ENCODE data around the gene SHKBP1.
"Not testable (repeated sequence)": the region's sequence is repeated elsewhere in the genome, so short reads cannot be mapped to it uniquely, and the experiment has no call there.

SHKBP1 gene

GRCh38 chr19:40556953-40557530 lies 19.6 kb upstream of the SHKBP1 start:
- DNase-seq: no peak

DNA sequence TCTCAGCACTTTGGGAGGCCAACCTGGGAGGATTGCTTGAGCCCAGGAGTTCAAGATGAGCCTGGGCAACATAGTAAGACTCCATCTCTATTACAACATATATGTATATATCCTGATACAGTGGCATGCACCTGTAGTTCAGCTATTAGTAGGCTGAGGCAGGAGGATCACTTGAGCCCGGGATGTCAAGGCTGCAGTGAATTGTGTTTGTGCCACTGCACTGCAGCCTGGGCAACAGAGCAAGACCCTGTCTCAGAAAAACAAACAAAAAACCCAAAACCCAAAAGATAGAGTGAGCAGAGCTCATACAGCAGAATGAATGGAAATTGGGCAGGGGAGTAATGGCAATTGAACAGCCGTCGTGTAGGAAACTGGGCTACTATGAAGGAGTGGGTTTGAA lies 17.3 kb upstream of the SHKBP1 start:
- DNase-seq: no peak

DNA sequence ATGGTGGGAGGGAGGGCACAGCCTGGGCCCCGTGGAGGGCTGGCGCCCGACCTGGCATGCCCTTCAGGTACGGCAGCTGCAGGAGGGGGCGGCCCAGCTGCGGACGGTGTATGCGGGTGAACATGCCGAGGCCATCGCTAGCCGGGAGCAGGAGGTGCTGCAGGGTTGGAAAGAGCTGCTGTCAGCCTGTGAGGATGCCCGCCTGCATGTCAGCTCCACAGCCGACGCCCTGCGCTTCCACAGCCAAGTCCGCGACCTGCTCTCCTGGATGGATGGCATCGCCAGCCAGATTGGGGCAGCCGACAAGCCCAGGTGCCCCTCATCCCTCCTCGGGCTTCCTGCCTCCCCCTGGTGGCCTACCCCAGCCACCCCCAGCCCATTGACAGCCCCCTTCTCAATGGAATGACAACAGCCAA lies 16.6 kb upstream of the SHKBP1 start:
- no peak for DNase-seq

DNA sequence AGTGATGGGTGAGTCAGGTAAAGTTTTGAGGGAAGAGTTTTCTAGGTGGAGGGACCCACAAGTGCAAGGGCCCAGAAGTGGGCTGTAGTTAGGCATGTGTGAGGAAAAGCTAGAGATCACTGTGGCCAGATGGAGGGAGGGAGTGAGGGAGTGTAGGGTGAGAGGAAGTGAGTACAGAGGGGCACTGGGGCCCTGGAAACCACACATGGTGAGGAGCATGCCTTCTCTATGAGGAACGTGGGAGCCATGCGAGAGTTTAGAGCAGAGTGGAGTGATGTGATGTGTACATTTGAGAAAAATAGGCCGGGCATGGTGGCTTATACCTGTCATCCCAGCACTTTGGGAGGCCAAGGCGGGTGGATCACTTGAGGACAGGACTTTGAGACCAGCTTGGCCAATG lies 14.7 kb upstream of the SHKBP1 start:
- peak; percentile 38 for DNase-seq

DNA sequence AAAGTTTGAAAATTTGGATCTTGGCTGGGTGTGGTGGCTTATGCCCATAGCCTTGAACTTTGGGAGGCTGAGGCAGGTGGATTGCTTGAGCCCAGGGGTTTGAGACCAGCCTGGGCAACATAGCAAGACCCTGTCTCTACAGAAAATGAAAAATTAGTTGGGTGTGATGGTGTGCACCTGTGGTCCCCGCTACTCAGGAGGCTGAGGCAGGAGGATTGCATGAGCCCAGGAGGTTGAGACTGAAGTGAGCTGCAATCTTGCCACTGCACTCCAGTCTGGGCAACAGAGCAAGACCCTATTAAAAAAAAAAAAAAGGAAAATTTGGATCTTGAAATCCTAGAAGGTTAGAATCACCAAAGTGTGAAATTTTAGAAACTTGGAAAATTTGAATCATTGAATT lies 12.1 kb upstream of the SHKBP1 start:
- not testable (repeated sequence) for DNase-seq

DNA sequence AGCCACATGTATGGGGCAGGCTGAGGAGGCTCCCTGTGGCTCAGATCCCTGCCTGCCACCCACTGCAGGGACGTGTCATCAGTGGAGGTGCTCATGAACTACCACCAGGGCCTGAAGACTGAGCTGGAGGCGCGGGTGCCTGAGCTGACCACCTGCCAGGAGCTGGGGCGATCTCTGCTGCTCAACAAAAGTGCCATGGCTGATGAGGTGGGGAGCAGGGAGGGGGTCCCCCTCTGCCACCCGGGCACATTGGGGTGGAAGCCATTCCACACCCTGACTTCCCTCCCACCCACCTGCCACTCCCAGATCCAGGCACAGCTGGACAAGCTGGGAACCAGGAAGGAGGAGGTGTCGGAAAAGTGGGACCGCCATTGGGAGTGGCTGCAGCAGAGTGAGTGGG lies 11.3 kb upstream of the SHKBP1 start:
- DNase-seq: no peak

DNA sequence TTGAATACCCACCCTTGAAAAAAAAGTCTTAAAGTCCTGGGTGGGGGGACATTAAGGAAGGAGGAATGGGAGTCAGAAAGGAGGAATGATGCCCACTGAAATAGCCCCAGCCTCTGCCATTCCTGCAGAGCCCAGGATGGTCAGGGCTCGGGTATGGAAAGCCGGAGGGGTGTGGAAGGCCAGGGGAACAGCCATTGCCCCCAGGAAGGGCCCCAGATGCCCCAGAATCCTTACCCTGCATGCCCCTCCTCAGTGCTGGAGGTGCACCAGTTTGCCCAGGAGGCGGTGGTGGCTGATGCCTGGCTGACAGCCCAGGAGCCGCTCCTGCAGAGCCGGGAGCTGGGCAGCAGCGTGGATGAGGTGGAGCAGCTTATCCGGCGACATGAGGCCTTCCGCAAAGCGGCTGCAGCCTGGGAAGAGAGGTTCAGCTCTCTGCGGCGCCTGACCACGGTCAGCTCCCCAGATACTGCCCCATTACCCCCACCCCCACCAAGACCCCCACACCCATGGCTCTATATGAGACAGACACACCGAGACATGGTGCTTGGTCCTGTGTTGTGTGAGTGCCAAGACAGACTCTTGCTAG lies 10.7 kb upstream of the SHKBP1 start:
- no peak for DNase-seq

DNA sequence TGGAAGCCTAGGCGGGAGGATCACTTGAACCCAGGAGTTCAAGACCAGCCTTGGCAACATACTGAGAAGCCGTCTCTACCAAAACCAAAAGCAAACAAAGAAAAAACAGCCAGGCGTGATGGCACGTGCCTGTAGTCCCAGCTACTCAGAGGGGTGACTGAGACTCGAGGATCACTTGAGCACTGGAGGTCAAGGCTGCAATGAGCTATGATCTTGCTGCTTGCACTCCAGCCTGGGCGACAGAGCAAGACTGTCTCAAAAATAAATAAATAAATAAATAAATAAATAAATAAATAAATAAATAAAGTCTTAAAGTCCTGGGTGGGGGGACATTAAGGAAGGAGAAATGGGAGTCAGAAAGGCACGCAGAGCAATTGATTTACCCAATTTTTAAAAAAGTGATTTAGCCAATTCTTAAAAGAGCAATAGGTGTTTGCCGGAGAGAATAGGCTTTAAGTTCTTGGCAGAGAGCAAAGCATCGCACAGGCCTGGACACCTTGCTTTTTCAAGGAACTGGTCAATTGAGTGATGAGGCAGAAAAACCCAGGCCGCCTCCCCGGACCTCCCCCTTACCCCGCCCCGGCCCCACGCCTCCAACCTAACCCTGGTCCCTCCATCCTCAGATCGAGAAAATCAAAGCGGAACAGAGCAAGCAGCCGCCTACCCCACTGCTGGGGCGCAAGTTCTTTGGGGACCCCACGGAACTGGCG lies 9.5 kb upstream of the SHKBP1 start:
- DNase-seq: no peak

DNA sequence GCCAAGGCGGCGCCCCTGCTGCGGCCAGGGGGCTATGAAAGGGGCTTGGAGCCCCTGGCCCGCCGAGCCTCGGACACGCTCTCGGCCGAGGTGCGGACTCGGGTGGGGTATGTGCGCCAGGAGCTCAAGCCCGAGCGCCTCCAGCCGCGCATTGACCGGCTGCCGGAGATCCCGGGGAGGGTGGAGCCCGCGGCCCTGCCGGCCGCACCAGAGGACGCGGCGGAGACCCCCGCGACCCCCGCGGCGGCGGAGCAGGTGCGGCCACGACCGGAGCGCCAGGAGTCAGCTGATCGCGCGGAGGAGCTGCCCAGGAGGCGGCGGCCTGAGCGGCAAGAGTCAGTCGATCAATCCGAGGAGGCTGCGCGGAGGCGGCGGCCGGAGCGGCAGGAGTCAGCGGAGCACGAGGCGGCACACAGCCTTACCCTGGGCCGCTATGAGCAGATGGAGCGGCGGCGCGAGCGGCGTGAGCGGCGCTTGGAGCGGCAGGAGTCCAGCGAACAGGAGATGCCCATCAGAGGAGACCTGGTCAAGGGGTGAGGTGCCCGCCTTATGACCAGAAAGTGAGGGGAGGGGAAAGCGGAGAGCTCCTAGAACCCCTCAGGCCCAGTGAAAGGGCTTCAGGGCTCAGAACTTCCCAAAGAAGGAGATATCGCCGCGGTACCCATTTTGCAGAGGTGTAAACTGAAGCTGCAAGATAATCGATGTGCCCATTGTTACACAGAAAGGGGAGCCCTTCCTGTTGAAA lies 8.8 kb upstream of the SHKBP1 start:
- DNase-seq: no peak

- DNase-seq: peak; percentile 100
These were observed 6.2 kb upstream of the SHKBP1 start for GRCh38 chr19:40570313-40571004.

DNA sequence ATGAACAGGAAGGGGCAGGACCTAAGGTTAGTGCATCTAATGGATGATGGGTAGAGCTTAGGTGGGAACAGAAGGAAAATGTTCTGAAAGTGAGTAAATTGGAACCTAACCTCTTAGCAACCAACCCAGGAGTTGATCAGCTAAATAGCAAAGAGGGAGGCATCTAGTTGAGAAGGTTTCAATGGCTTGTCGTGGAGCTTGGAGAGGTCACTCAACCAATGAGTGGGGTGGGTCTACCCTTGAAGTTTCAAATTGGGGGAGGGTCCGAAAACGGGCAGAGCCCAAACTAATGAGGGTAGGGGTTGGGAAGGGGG lies 5.7 kb upstream of the SHKBP1 start:
- no peak for DNase-seq

- no peak for DNase-seq
These were observed 4.7 kb upstream of the SHKBP1 start for GRCh38 chr19:40571831-40572495.

DNA sequence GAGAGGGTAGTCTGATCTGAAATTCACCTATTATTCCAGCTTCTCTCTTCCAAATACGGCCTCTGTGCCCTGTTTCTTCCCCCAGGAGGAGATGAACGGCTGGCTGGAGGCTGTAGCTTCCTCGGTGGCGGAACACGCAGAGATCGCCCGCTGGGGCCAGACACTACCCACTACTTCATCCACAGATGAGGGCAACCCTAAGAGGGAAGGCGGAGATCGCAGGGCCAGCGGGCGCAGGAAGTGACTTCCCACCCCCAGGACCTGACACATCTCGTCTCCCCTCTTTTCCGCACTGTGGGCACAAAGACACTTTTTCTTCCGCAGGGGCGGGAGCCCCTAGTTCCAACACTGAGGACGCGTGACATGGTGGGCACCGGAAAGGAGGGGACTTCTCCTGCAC lies 1.3 kb upstream of the SHKBP1 start:
- no peak for DNase-seq

GRCh38 chr19:40576151-40576584 lies 505 bp upstream of the SHKBP1 start:
- no peak for DNase-seq

- peak; percentile 88 for DNase-seq
These were observed 1.8 kb downstream of the SHKBP1 start for GRCh38 chr19:40578442-40578908.

GRCh38 chr19:40580619-40581018 lies 3.9 kb downstream of the SHKBP1 start:
- DNase-seq: no peak

DNA sequence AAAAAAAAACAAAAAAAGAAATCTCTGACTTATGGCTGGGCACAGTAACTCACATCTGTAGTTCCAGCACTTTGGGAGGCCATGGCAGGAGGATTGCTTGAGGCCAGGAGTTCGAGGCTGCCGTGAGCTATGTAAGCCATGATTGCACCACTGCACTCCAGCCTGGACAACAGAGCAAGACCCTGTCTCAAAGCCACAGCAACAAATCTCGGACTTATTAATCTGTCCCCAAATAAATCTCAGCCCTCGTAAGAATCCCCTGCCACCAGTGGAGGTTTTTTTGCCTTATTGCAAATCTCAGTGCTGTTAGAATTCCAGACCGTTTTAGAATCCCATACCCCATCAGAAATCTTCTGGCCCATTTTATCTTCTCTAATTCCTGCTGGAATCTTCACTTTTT lies 4.9 kb downstream of the SHKBP1 start:
- no peak for DNase-seq

DNA sequence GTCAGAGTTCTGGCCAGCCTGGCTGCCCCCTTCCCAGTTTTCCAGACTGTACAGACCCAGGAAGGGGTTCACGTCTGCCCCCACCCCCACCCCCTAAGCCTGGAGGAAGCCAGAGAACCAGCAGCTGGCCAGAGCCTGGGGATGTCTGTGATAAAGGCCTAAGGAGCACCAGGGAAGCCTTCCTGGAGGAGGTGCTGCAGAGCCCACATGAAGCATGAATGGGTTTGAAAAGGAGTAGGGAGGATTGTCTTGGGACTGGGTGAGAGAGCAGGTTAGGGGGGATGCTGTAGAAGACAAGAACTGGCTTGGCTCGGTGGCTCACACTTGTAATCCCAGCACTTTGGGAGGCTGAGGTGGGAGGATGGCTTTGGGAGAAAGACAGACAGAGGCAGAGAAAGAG lies 5.8 kb downstream of the SHKBP1 start:
- DNase-seq: no peak

GRCh38 chr19:40583283-40583682 lies 6.6 kb downstream of the SHKBP1 start:
- no peak for DNase-seq

GRCh38 chr19:40584007-40584406 lies 7.3 kb downstream of the SHKBP1 start:
- peak; percentile 25 for DNase-seq

- DNase-seq: no peak
These were observed 8.7 kb downstream of the SHKBP1 start for GRCh38 chr19:40585241-40585981.

GRCh38 chr19:40585982-40586422 lies 9.3 kb downstream of the SHKBP1 start:
- DNase-seq: no peak

Data from hematopoietic multipotent progenitor cell treated with erythropoietin and hydrocortisone succinate and interleukin-3 and kit ligand, for 4 days (in vitro differentiated cells).